Measurements from ENCODE around the gene YOD1. TPM values are rescaled to one million over a fixed set of nuclear protein-coding genes. Genes with fewer than 3 reads are reported as not detected.

YOD1 gene
- total and polyA plus RNA-seq, 2 of the 4 experiments (the other 2 are of a cell fraction), result 1.8 to 5.4 TPM

GRCh38 chr1:207069858-207070506 is 19.0 kb upstream of the YOD1 start:
- Histone ChIP-seq H3K4me2 (ENCODE audit: low read depth, low read length) (no peak overlapping the region), H3K4ac (ENCODE audit: low read depth, low read length) (no peak overlapping the region), H3K36me3 (ENCODE audit: control insufficient read depth, insufficient read depth, low read length) (no peaks in the 10 kb centered on the region), H2AFZ (replicated peaks; ENCODE audit: low read length, poor library complexity) (no peak overlapping the region), H3K27ac (ENCODE audit: insufficient read depth, low read length) (no peak overlapping the region), H3K18ac (ENCODE audit: low read depth, low read length) (no peak overlapping the region), H4K5ac (ENCODE audit: low read depth, low read length) (no peak overlapping the region), H3K56ac (ENCODE audit: extremely low read depth, insufficient read depth, low read length) (no peak overlapping the region), H3K23ac (ENCODE audit: low read depth, low read length) (no peak overlapping the region), H2AK9ac (replicated peaks; ENCODE audit: low read depth, low read length, poor library complexity) (no peak overlapping the region), H4K20me1 (ENCODE audit: insufficient read depth, low read length) (no peaks in the 10 kb centered on the region), H3K9me1 (ENCODE audit: insufficient read depth, low read length) (no peaks in the 10 kb centered on the region), H3K27me3 (ENCODE audit: control insufficient read depth, insufficient read depth, low read length) (no peaks in the 10 kb centered on the region), H4K8ac (ENCODE audit: low read depth in 2 of 2, low read length in 2 of 2) (no peak overlapping the region), H3K9ac (ENCODE audit: low read depth, low read length) (no peak overlapping the region), H2BK5ac (ENCODE audit: low read depth, low read length, poor library complexity, severe bottlenecking) (no peak overlapping the region), H3K9me3 (ENCODE audit: control insufficient read depth, insufficient read depth, low read length) (no peaks in the 10 kb centered on the region), H3K79me1 (ENCODE audit: low read depth in 1 of 2, low read length in 2 of 2) (no peaks in the 10 kb centered on the region), H2BK20ac (ENCODE audit: low read depth, low read length) (no peak overlapping the region), H2BK15ac (ENCODE audit: low read depth, low read length) (no peak overlapping the region), H2AK5ac (ENCODE audit: low read depth, low read length) (no peak overlapping the region), H3K4me3 (ENCODE audit: insufficient read depth, low read depth, low read length) (no peak overlapping the region), H2BK120ac (ENCODE audit: low read depth, low read length) (no peak overlapping the region), H3K4me1 (ENCODE audit: control insufficient read depth, insufficient read depth, low read length) (no peaks in the 10 kb centered on the region), H3K14ac (replicated peaks; ENCODE audit: low read depth, low read length) (no peak overlapping the region), H4K91ac (ENCODE audit: insufficient read depth, low read depth, low read length) (no peak overlapping the region)
- no peak for DNase-seq
- ChIA-PET POLR2A (ENCODE audit: unreplicated experiment) (no interaction called here), CTCF (no interaction called here)
- intact Hi-C loops (cut with micrococcal nuclease) (loop anchor here (10.0 kb wide), 2 partner anchors 155 to 315 kb away; no protein-coding TSS in a partner anchor), dilution Hi-C loops (cut with HindIII; ENCODE audit: low sequenced_read_pairs, unreplicated experiment) (no loop called here), in situ Hi-C loops (cut with MboI; ENCODE audit: low sequenced_read_pairs) (no loop called here)
- TF ChIP-seq RFX5 (IDR thresholded peaks at IDR 0.05; ENCODE audit: low read depth, low read length) (no peak), CEBPB (IDR thresholded peaks at IDR 0.05; ENCODE audit: low read depth, low read length) (no peak), SMC3 (IDR thresholded peaks at IDR 0.05; ENCODE audit: low read depth, low read length) (no peak), BHLHE40 (IDR thresholded peaks at IDR 0.05; ENCODE audit: low read depth, low read length) (no peak), POLR2A (IDR thresholded peaks at IDR 0.05; ENCODE audit: low read depth, low read length) (no peak), MXI1 (IDR thresholded peaks at IDR 0.05; ENCODE audit: borderline replicate concordance, low read depth, low read length) (no peak), RAD21 (IDR thresholded peaks at IDR 0.05; ENCODE audit: low read length) (no peak), RCOR1 (IDR thresholded peaks at IDR 0.05; ENCODE audit: insufficient replicate concordance, low read length) (no peak), FOS (IDR thresholded peaks at IDR 0.05; ENCODE audit: low read depth, low read length) (no peak), CTCF (conservative IDR thresholded peaks at IDR 0.05; ENCODE audit: low read depth, low read length) (no peak), MAZ (IDR thresholded peaks at IDR 0.05; ENCODE audit: borderline replicate concordance, low read depth, low read length) (no peak), ELK1 (IDR thresholded peaks at IDR 0.05; ENCODE audit: borderline replicate concordance, low read depth, low read length) (no peak), USF2 (IDR thresholded peaks at IDR 0.05; ENCODE audit: low read depth, low read length) (no peak), MAFK (IDR thresholded peaks at IDR 0.05; ENCODE audit: low read depth, low read length) (no peak), CHD1 (IDR thresholded peaks at IDR 0.05; ENCODE audit: low read depth, low read length) (no peak), NFE2L2 (IDR thresholded peaks at IDR 0.05; ENCODE audit: low read depth, low read length) (no peak)
- no TSS peak for BruUV-seq (replicated peaks)
- WGBS, 2 experiments (ENCODE audit: extremely low coverage in 2 of 2, insufficient read length in 1 of 2), result no CpG with 5 or more reads among the region's 5 CpGs
- no peak for ATAC-seq (ENCODE audit: low read depth)

Data from IMR-90 (cell line).